HepG2 (cell line): ENCODE data around the gene KRT77.

Experiments used
- CREB1 ChIP-seq, 2 experiments: fragments of 450-650 bp in 1 of 2; IDR thresholded peaks; 2 replicates each; pipeline ENCODE4 v1.6.1; 2016 to 2017; ENCODE audit warnings: control low read depth in 1 of 2, mild to moderate bottlenecking in 1 of 2, missing compliant biosample characterization in 1 of 2, missing genetic modification characterization in 1 of 2
- NONO ChIP-seq, 2 experiments: fragments of 450-650 bp in 1 of 2; sonication (generic) in 1 of 2; formaldehyde crosslinking in 1 of 2; IDR thresholded peaks in 1 of 2; conservative IDR thresholded peaks in 1 of 2; 2 replicates each; pipeline versions ENCODE4 v1.6.1 to v1.8.0; 2017 to 2022; ENCODE audit warnings: mild to moderate bottlenecking in 1 of 2, missing genetic modification reagents in 1 of 2, moderate library complexity in 1 of 2
- RFXANK ChIP-seq: IDR thresholded peaks from 2 replicates; pipeline ENCODE4 v1.6.1; 2016
- TFAP4 ChIP-seq: sonication (generic); IDR thresholded peaks from 2 replicates; pipeline ENCODE4 v1.6.1; 2016; ENCODE audit warnings: low read depth, borderline replicate concordance

GRCh38 chr12:52672321-52672933 is 30.9 kb downstream of the KRT77 start:
- TF ChIP-seq NONO (IDR thresholded peaks at IDR 0.05) (no peak), NONO (CRISPR knock-in tag; conservative IDR thresholded peaks at IDR 0.05) (no peak), RFXANK (no peak), TFAP4 (no peak), CREB1 (IDR thresholded peaks at IDR 0.05) (no peak), CREB1 (CRISPR knock-in tag; IDR thresholded peaks at IDR 0.05) (no peak)
